Frontal cortex (tissue), 4 donors: ENCODE data around the gene DCX. TPM values are rescaled to one million over a fixed set of nuclear protein-coding genes. Genes with fewer than 3 reads are reported as not detected.

Experiments used
- DNase-seq, 2 donors: peaks; one replicate each; pipeline ENCODE4 v3.0.0; 2012; ENCODE audit warnings: low spot score in 2 of 2
- FAIRE-seq: peaks from 2 replicates; lab custom pipeline; 2012; peaks lifted over from hg19 to GRCh38; lab: Jason Lieb, UNC
- total RNA-seq: library from RNA; depleted of rRNA; stranded (reverse); fragments of >200 nt; gene quantifications from one replicate; pipeline ENCODE4 v1.2.3, GENCODE V29; 2014
- donor health status: control.
- donor health status: control.
- donor health status: control.

The DCX gene
- 231 TPM for total RNA-seq

DNA sequence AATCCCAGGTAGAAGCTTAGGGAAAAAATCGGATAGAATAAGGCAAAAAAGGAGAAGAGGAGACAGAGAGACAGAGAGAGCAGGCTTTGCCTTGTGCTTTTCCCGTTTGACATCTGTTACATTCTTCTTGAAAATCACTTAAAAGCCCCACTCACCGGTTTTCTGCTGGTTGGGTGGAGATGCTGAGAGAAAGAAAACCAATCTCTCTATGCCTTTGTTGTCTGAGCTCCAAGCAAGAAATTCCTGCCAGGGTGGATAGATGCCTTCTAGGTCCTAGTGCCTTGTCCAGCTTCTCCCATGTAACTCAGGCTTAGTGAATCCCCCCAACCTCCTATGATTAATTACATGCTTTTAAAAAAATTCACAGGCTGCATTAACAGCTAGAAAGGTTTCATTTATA is at the start of gene DCX:
TSS of gene DCX (minus strand) at position 210 of the 400 bp plus-strand sequence. CDS start 1,794 bp downstream, outside the sequence.
- FAIRE-seq = no peak
- no peak for DNase-seq

DNA sequence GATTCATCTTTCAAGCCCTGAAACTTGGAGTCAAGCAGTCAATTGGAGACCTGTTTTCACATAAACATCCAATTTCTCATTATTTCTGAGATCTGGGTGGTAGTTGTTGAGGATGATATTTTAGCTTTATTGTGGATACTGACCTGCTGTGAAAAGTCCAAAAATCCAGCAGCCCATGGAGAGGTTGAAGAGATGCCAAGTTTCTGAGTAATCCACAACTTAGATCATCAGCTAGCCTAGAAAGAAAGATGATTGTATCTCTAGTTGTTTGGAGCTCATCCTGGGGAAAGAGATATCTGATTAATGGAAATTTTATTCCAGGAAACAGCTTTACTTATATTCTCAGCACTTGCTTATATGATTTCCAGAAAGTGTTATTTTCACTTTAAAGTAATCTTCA is 48.6 kb upstream of the DCX start:
- no peak for FAIRE-seq
- DNase-seq = no peak

DNA sequence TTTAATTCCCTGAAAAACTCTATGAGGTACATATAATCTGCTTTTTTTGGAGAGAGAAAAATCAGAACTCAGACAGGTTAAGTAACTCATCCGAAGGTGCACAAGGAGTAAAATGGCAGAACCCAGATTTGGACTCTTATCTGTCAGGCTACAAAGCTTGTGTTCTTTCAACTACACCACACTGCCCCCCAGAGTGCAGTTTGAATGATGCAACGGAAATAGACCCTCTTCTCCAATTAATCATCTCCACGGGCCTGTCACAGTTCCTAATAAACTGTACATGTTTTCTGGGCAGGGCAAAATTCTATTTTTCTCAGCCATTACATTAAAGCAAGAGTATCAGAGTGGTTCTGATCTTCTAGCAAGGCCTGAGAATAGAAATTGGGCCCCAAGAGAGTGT is 35.3 kb upstream of the DCX start:
- no peak for FAIRE-seq
- no peak for DNase-seq

DNA sequence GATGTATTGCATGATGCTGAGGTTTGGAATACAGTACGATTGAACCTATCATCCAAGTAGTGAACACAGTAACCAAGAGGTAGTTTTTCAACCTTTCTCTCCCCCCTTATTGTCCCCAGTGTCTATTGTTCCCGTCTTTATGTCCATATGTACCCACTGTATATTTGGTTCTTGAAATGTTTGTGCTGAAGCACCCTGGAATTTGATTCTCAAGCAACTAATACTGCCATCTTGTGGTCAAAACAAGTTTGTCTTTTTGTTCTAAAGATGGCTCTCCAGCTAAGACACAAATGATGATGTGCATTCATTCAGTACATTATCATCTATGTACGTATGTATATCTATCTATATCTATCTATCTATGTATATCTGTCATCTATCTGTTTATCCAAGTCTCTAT is 33.5 kb upstream of the DCX start:
- DNase-seq (no peak), FAIRE-seq (peak; percentile 88)

DNA sequence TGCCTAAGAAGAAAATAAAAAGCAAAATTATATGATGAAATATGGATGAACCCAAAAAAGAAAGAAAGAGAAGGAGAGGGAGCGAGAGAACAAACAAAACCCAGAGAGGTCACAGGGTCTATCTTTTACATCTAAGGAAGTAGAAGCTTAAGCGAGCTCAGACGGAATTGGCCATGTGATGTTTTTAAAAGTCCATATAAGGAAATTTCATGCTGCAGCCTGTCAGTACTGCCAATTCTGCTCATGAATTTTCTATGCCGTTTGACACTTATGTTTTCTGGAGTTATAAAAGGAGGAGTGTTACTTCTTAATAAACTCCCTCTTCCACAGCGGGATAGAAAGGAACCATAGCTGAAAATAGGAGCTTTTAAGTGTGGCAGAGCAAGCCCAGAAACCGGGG is 32.9 kb upstream of the DCX start:
- no peak for FAIRE-seq
- no peak for DNase-seq

DNA sequence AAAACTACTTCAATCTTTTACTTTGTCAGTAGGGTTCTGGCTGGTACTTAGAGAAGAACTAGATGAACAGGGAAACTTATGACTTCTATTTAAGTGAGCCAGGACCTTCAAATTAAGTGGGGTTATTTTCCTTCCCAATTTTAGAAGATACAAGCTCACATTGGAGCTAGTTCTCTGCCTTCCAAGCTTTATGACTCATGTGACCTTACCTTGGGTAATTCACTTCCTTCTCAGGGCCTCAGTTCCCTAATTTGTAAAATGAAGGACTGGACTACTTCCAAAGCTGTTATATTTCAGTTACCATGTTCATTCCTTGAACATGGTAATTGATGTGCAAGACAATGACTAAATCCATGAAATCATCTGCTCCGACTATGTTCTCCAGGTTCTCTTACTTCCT is 32.0 kb upstream of the DCX start:
- FAIRE-seq (no peak), DNase-seq (no peak)

DNA sequence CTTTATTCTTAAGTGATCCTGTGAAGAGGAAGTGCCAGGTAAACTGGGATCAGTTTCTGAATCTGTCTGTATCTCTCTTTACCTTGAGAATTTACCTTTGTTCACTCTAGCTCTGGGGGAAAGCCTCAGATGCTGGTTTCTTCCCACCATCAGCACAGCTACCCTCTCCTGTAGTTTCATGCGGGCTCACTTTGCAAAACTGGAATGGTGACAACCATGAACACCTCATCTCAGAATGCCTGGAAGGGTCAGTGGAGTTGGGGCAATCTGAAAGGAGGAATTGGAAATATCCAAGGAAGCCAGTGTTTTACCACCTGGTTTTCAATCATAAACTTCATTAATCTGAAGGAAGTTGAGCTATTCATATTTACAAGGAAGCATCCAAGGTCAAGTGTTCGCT is 30.8 kb upstream of the DCX start:
- DNase-seq = no peak
- no peak for FAIRE-seq

DNA sequence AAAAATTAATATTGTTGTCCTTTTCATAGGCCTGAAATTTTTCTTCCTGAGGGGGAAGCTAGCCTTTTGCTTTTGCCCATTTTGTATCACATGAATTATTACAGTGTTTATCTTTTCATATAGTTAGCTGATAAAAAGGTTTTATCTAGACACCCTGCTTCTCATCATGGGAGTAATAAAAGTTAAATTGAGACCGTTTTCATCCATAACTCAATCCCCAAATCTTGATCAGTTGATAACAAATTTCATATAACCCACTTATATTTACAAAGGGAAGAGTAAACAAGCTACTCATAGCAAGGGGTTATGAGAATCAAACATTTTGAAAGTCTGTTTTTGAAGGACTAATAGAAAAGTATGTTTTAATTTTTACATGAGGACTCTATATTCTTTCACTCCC is 23.5 kb upstream of the DCX start:
- DNase-seq = no peak
- no peak for FAIRE-seq

DNA sequence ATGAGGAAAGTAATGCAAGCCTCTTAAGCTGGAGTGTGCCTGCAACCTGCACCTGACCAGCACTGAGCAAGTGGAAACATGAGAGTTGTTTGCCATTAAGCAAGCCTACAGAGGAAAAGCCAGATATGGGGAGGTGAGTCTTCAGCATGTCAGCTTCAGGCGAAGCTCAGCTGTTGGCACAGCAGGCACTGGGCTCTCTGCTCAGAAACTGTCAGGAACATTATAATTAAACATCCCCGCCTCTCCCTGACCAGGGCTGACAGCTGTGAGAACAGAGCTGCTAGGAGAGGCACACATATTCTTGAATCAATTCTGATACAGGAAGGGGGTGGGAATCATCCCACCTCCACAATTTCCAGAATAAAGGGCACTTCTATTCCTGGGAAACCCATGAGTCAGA is 19.0 kb upstream of the DCX start:
- FAIRE-seq (no peak), DNase-seq (no peak)

DNA sequence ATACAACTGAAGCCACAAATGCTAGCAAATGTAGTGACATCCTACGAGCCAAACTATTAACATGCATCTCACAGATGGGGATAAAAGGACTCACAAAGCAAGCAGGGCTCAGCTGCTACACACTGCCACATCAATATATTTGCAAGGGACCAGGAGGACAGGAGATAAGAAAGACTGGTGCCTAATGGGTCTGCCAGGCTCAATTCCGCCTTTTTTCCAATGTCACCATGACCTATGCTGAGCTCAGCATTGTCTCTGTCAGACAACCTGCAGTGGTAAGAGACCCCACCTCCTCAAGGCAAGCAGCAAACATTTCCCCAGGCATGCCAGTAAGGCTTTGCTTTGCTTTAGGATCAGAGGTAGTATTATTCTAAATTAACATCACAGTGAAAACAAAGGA is 435 bp downstream of the DCX start:
- no peak for DNase-seq
- FAIRE-seq = no peak

DNA sequence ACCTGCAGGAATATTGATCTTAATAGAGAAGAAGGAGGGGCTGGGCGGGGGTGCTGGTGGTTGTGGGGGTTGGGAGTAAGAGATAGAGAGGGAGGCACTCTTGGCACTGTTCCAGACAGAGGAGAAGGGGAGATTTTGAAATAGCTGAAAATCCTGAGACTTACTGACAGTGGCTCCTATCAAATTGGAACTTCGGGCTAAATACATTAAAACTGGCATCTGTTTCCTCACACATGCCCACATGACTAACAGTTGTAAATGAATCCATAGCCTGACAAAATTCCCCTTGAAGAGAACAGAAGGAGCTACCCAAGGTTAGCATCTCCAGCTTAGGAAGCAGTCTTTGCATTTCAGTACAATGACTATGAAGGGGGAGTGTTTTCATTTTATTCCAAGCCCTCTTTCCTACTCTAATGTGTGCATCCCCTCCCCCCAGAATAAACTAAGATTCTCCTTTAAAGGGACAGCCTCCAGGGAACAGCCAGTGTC is 1.4 kb downstream of the DCX start:
- FAIRE-seq = no peak

DNA sequence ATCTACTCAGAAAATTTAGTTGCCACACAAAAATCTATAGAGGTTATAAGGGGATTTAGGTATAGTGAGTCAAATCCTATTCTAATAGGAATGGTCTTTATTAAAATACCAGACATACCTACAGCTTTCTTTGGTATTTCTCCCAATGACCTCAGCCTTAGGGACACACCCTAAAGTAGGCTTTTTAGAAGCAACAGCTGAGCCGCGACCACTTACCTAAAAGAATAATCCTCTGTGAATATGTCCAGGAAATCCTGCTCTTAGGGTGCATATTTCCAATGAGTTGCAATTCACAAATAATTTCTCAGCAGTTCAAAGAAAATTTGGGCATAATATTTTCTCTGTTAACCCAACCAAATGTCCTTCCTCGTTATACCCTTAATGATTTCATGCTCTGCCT is 2.7 kb downstream of the DCX start:
- DNase-seq = no peak
- no peak for FAIRE-seq

More for the DNA sequence above, 1.4 kb downstream of the DCX start:
- no peak for DNase-seq

DNA sequence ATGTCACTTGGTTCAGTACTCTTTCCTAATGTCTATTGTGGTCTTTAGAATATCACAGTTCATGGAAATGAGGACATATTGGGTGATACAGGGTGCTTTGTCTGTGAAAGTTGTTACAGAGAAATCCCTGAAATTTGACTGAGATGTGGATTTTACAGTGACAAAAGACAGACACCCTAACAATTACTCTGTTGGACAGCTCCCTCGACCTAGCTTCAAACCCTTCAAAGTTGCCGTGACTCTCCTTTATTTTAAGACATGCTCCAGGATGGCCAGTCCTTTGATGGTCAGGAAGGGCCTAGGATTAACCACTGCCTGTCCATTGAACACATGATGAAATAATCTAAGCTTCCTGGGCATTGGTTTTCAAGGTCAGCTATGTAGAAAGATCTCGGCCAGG is 4.0 kb downstream of the DCX start:
- no peak for FAIRE-seq
- DNase-seq = no peak

DNA sequence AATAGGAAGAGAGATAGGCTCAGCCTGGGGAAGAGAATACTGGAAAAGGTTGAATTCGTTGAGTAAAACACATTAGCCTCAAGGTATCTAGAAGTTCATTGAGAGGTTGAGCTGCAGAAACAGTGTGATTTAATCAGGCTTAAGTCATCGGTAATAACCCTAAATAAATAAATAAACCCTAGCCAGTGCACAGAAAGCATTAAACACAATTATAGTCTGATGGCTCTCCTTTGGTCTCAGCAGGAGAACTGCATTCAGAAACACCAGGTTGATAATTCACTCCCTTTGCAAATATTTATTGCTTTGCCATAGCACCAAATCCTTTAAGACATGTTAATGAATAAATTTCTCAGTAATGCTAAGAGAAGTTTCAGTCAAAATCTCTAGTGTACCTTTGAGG is 9.6 kb downstream of the DCX start:
- FAIRE-seq = no peak
- no peak for DNase-seq

DNA sequence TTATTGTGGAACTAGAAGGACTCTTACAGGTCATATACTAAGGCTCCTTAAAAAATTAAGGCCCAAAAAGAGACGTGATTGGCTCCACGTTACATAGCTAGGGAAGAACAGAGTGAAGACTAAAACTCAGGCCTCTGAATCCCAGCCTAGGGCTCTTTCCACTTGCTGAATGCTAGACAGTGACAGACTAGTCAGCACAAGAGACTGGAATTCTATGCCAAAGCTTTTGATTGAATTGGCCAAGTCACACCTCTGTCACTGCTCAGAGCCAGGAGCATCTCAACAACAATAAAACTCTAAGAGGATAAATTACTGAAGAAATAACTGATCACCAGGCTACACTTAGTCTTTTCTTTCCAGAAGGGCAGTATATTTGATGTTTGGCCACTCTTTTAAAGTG is 16.8 kb downstream of the DCX start:
- DNase-seq = no peak
- no peak for FAIRE-seq

DNA sequence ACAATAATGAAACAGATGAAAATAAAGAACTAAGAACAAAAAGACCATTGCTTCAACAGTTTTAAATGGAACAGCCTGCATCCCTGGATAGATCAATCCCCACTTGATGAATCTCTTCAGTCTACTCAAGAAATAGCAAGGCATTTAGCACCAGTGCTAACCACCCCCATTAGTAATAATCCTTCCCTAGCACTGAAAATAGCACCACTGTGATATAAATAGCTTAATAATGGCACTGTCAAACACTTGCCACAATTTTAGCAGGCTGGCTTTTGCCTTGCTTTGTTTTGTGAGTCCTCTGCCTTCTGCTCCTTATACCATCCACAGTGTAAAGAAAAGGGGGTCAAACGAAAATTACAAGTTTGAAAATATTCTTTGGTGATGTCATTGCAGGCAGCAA is 17.4 kb downstream of the DCX start:
- FAIRE-seq (no peak), DNase-seq (no peak)

DNA sequence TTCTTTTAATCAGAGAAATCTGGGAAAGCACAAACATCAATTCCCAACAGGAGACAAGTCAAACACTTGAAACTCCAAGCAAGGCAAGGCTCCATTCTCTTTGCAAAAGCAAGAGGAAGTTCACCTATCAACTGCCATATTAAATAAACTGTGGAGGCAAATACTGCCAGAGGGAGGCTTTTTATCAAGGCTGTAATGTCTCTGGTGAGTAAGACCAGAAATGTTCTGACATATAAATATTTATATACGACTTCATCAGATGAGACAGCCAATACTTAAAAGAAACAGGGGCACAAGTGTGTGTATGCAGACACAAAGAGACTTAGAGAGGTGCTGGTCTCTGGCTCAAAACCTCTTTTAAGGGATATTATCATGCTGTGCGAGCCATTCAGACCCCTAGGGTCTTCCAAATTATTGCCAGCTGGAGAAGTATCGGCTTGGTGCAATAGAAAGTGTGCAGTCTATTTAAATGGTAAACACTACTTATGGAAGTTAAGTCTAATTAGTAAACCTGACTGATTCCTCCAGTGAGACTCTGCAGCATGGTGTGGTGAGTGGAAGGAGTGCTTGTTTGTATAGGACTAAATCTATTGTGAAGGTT is 24.4 kb downstream of the DCX start:
- DNase-seq (no peak), FAIRE-seq (no peak)

DNA sequence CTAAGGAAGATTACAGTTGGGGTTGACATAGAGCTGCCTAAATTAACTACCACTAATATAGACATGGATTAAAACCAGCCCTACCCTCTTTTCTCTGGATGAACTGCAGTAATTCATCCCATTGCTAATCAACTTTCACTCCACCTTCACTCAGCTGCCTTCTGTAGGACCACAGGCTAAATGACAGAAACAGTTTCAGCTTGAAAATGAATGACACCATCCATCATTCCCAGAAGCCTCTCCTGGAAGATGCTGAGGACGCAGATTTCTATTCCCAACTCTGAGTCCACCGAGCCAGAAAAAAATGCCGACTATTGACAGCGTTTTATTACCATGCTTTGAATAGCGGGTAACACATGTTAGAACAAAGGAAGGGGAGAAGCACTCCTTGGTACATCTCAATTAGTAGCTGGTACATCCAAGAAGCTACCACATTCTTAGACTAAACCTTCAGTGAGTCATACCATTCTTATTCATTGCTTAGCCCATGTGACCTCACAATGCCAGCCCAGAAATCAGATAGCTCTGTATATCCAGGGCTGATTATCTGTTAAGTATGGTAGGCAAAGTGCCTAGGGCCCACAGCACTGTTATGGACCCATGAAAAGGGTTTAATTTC is 25.3 kb downstream of the DCX start:
- no peak for FAIRE-seq
- DNase-seq = no peak

DNA sequence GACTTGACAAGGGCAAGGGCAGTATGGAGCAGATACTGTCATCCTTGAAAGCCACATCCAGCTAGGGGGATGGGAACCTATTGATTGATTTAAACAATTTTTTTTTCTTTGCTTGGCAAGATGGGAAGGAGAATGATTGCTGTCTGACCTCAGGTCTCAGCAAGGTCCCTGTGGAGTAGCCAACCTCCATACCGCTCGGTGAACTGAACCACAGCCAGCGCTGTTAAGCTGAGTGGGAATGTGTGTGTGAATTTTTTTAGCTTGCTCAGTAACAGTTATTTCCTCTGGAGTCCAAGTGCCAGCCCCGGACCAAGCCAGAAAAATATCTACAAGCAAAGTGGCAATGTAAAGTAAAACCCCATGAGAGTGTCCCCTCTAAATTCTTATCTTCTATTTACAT is 25.9 kb downstream of the DCX start:
- FAIRE-seq (no peak), DNase-seq (no peak)

DNA sequence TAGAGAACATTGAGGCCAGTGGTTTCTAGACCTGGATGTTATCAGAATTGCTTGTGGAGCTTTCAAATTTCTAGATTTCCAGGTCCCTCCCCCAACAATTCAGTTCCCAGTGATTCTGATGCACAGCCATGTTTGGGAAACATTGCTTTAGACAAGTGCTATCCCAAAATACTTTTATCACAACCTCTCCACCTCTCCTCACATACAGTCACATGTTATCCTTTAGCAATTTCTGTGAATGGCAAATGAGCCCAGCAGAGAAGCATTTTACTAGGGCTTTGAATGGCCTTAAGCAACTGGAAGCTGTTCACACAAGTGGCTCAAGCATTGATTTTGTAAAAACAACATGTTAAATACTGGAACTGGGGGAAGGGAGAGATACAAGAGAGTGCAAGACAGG is 29.7 kb downstream of the DCX start:
- FAIRE-seq (no peak), DNase-seq (no peak)

DNA sequence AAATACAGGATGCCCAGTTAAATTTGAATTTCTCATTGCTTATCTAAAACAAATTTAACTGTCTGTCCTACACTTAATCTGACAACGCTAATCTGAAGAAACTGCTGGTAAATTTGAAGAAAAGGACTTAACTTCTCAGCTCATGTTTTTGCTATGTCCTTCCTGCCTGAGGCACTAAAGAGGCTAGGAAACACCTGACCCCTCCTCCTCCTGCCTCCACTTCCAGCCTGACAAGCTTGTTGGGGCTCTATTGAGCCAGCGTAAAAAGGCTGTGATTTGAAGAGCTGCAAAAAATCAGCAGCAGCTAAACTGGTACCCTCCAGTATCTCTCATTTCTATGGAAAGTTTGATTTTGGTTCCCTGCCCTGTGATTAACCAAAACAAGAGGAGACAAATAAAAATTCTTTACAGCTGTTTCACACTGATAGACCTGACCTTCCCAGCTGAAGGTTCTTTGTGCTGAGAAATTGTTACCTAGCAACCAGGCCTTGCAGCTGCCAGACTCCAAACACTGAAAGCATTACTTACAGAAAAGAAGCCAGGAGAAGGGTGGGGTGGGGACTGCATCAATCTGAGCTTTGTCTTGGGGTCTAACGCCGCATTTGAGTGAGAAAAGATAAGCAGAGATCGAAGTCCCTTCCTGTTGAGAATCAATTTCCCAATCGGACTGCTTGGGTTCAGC is 35.0 kb downstream of the DCX start:
- DNase-seq (no peak), FAIRE-seq (no peak)

DNA sequence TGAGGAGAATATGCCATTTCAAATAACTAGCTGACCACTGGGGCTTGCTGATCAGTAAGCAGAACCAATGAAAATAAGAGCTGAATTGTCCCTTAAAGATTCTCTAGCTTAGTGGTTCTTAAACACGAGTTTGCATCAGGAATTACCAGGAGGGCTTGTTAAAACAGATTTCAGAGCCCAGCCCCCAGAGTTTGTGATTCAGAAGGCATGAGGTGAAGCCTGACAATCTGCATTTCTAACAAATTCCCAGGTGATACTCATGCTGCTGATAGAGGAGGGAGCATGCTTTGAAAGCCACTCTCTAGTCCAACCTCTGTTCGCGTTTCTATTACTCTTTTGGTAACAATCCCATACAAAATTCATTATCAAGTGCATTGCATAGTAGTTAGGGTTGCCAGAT is 35.5 kb downstream of the DCX start:
- no peak for FAIRE-seq
- no peak for DNase-seq
